Mucosa of stomach (tissue), 1 donor: Measurements from ENCODE around the gene SCAP.
A peak's percentile ranks its signal among the peaks of the same experiment; 100 is the strongest.

Experiments used
- H3K27me3 ChIP-seq: one replicate; pipeline ENCODE4 v1.7.0; 2013; ENCODE audit warnings: mild to moderate bottlenecking, low read length; ENCODE audit not compliant: control insufficient read depth, insufficient read depth
- H3K36me3 ChIP-seq: one replicate; pipeline ENCODE4 v1.7.0; 2013; ENCODE audit warnings: low read length; ENCODE audit not compliant: control insufficient read depth, insufficient read depth
- H3K4me1 ChIP-seq: one replicate; pipeline ENCODE4 v1.7.0; 2013; ENCODE audit warnings: mild to moderate bottlenecking, low read length; ENCODE audit not compliant: control insufficient read depth, insufficient read depth
- H3K4me3 ChIP-seq: one replicate; pipeline ENCODE4 v1.7.0; 2013; ENCODE audit warnings: low read length
- H3K9ac ChIP-seq: one replicate; pipeline ENCODE4 v1.7.0; 2013; ENCODE audit warnings: mild to moderate bottlenecking, low read length, moderate library complexity
- H3K9me3 ChIP-seq: one replicate; pipeline ENCODE4 v1.7.0; 2013; ENCODE audit warnings: mild to moderate bottlenecking, low read length, moderate library complexity; ENCODE audit not compliant: control insufficient read depth
- donor health status: Pancreatic carcinoma.

SCAP gene

GRCh38 chr3:47444103-47444502, 31.6 kb downstream of the SCAP start:
- Histone ChIP-seq H3K9me3 (no peaks in the 10 kb centered on the region), H3K4me1 (peaks cover 36% of the 10 kb centered on the region), H3K27me3 (no peaks in the 10 kb centered on the region), H3K9ac (no peak overlapping the region), H3K36me3 (no peaks in the 10 kb centered on the region), H3K4me3 (no peak overlapping the region)

GRCh38 chr3:47443611-47443995, 32.1 kb downstream of the SCAP start:
- Histone ChIP-seq H3K4me3 (no peak overlapping the region), H3K9ac (peak overlapping the region; percentile 48), H3K4me1 (peaks cover 36% of the 10 kb centered on the region)

GRCh38 chr3:47441796-47442551, 33.8 kb downstream of the SCAP start:
- H3K4me3 ChIP-seq: no peak overlapping the region
- no peaks in the 10 kb centered on the region for H3K36me3 ChIP-seq
- H3K27me3 ChIP-seq: no peaks in the 10 kb centered on the region
- peaks cover 36% of the 10 kb centered on the region for H3K4me1 ChIP-seq
- peak overlapping the region; percentile 26 for H3K9ac ChIP-seq
- H3K9me3 ChIP-seq: no peaks in the 10 kb centered on the region

More at GRCh38 chr3:47443611-47443995, 32.1 kb downstream of the SCAP start:
- H3K27me3 ChIP-seq: no peaks in the 10 kb centered on the region
- no peaks in the 10 kb centered on the region for H3K36me3 ChIP-seq
- H3K9me3 ChIP-seq: no peaks in the 10 kb centered on the region

- H3K9me3 ChIP-seq: no peaks in the 10 kb centered on the region
- no peaks in the 10 kb centered on the region for H3K36me3 ChIP-seq
- no peaks in the 10 kb centered on the region for H3K27me3 ChIP-seq
- H3K4me3 ChIP-seq: no peak overlapping the region
- H3K9ac ChIP-seq: no peak overlapping the region
- peaks cover 40% of the 10 kb centered on the region for H3K4me1 ChIP-seq
Observed at GRCh38 chr3:47440131-47440530, 35.6 kb downstream of the SCAP start.

GRCh38 chr3:47436180-47436579, 39.6 kb downstream of the SCAP start:
- Histone ChIP-seq H3K4me3 (no peak overlapping the region), H3K9me3 (no peaks in the 10 kb centered on the region), H3K4me1 (peaks cover 22% of the 10 kb centered on the region), H3K36me3 (no peaks in the 10 kb centered on the region), H3K9ac (no peak overlapping the region), H3K27me3 (no peaks in the 10 kb centered on the region)

- H3K9me3 ChIP-seq: no peaks in the 10 kb centered on the region
- H3K9ac ChIP-seq: no peak overlapping the region
- no peaks in the 10 kb centered on the region for H3K27me3 ChIP-seq
- H3K4me3 ChIP-seq: no peak overlapping the region
- H3K4me1 ChIP-seq: peaks cover 25% of the 10 kb centered on the region
- no peaks in the 10 kb centered on the region for H3K36me3 ChIP-seq
Observed at GRCh38 chr3:47434849-47435248, 40.9 kb downstream of the SCAP start.

- Histone ChIP-seq H3K9me3 (no peaks in the 10 kb centered on the region), H3K36me3 (no peaks in the 10 kb centered on the region), H3K4me1 (peaks cover 36% of the 10 kb centered on the region), H3K4me3 (no peak overlapping the region), H3K27me3 (no peaks in the 10 kb centered on the region), H3K9ac (no peak overlapping the region)
Observed at GRCh38 chr3:47433796-47434195, 41.9 kb downstream of the SCAP start.

GRCh38 chr3:47432673-47433072, 43.1 kb downstream of the SCAP start:
- peaks cover 6% of the 10 kb centered on the region for H3K36me3 ChIP-seq

GRCh38 chr3:47431225-47431624, 44.5 kb downstream of the SCAP start:
- Histone ChIP-seq H3K9ac (no peak overlapping the region), H3K4me1 (peaks cover 57% of the 10 kb centered on the region), H3K36me3 (peaks cover 6% of the 10 kb centered on the region)

More at GRCh38 chr3:47432673-47433072, 43.1 kb downstream of the SCAP start:
- H3K9ac ChIP-seq: no peak overlapping the region
- H3K4me1 ChIP-seq: peaks cover 47% of the 10 kb centered on the region
- no peaks in the 10 kb centered on the region for H3K27me3 ChIP-seq
- no peaks in the 10 kb centered on the region for H3K9me3 ChIP-seq
- H3K4me3 ChIP-seq: no peak overlapping the region

GRCh38 chr3:47430606-47431005, 45.1 kb downstream of the SCAP start:
- H3K4me3 ChIP-seq: no peak overlapping the region
- H3K9me3 ChIP-seq: no peaks in the 10 kb centered on the region
- H3K27me3 ChIP-seq: no peaks in the 10 kb centered on the region
- peaks cover 6% of the 10 kb centered on the region for H3K36me3 ChIP-seq
- no peak overlapping the region for H3K9ac ChIP-seq
- H3K4me1 ChIP-seq: peaks cover 59% of the 10 kb centered on the region

More at GRCh38 chr3:47431225-47431624, 44.5 kb downstream of the SCAP start:
- no peak overlapping the region for H3K4me3 ChIP-seq
- H3K9me3 ChIP-seq: no peaks in the 10 kb centered on the region
- H3K27me3 ChIP-seq: no peaks in the 10 kb centered on the region

GRCh38 chr3:47429476-47430270, 46.1 kb downstream of the SCAP start:
- Histone ChIP-seq H3K9me3 (no peaks in the 10 kb centered on the region), H3K36me3 (peaks cover 6% of the 10 kb centered on the region), H3K4me1 (peaks cover 67% of the 10 kb centered on the region), H3K4me3 (no peak overlapping the region), H3K27me3 (no peaks in the 10 kb centered on the region), H3K9ac (no peak overlapping the region)

- Histone ChIP-seq H3K27me3 (no peaks in the 10 kb centered on the region), H3K4me1 (peaks cover 69% of the 10 kb centered on the region), H3K4me3 (no peak overlapping the region), H3K36me3 (peaks cover 6% of the 10 kb centered on the region), H3K9me3 (no peaks in the 10 kb centered on the region), H3K9ac (peak overlapping the region; percentile 20)
Observed at GRCh38 chr3:47428662-47429061, 47.1 kb downstream of the SCAP start.
